ENCODE results near the gene NAGPA.

GRCh38 chr16:4980691-4981090, 53.0 kb downstream of the NAGPA start:
- TF ChIP-seq TCF7L2 (IDR thresholded peaks at IDR 0.05; ENCODE audit: low read depth, low read length) (no peak), CBX1 (IDR thresholded peaks at IDR 0.05; ENCODE audit: low read depth) (no peak), POGK (CRISPR knock-in tag; conservative IDR thresholded peaks at IDR 0.05) (no peak), NFYB (CRISPR knock-in tag; IDR thresholded peaks at IDR 0.05) (no peak), ZNF512 (CRISPR knock-in tag; IDR thresholded peaks at IDR 0.05) (no peak), BCL6 (CRISPR knock-in tag; IDR thresholded peaks at IDR 0.05) (no peak)

All from HepG2 (cell line).